ENCODE data around the gene TMEM120B.
"Not testable (repeated sequence)": the region's sequence is repeated elsewhere in the genome, so short reads cannot be mapped to it uniquely, and the experiment has no call there.

The TMEM120B gene

DNA sequence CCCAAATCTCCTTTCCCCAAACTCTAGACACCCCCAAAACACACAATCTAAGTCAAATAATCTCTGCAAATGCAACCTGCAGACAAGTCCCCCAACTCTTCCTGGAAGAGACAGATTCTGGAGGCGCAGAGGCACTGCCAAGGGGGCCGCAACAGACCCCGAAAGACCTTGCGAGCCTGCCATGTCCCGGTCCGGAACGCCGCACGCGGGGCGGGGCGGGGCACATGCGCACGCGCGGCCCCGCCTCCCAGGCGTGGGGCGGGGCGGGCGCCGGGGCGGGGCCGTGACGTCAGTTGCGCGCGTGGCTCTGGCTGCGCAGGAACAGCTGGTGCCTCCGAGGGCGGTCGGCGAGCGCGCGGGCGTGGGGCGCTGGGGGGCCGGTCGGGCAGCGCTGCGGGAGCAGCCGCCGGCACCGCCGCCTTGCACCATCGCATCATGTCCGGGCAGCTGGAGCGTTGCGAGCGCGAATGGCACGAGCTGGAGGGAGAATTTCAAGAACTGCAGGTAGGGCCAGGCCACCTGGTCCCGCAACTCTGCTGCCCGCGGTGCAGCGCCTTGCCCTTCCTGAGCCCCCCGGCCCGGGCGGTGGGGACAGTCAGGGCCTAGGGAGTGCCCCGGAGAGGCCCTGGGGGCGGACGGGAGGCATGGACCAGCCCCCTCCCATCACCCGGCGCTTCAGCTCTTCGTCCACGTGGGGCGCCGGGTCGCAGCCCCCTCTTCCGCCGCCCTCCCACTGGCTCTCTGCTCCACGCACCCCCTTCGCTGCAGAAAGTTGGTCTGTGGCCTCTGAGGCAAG, at the start of gene TMEM120B:
Gene TMEM120B, plus strand, starts transcription at position 292 of the 796 bp plus-strand sequence. Its CDS starts 144 bp downstream, at position 436.
- peak; percentile 83 for DNase-seq

DNA sequence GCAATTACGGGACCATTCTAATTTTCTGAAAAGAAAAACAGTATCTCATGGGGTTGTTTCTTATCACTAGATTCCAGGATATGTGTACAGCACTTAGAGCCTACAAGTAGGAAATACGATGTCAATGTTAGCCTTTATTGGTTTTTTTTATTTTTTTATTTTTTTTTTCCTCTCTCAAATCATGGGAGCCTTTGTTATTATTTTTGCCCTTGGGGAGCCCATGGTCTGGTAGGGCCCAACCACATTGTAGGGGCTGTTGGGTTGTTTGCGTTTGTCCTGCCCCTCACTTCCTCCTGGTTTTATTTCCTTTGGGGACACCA, 49.0 kb upstream of the TMEM120B start:
- DNase-seq = no peak

DNA sequence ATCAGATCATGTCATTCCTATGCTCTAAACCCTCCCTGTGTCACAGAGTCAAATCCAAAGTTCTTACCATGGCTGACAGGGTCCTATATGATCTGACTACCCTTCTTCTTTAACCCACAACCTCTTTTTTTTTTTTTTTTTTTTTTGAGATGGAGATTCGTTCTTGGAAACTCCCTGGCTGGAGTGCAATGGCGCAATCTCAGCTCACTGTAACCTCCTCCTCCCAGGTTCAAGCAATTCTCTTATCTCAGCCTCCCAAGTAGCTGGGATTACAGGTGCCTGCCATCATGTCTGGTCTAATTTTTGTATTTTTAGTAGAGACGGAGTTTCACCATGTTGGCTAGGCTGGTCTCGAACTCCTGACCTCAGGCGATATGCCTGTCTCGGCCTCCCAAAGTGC, 45.7 kb upstream of the TMEM120B start:
- peak; percentile 29 for DNase-seq

DNA sequence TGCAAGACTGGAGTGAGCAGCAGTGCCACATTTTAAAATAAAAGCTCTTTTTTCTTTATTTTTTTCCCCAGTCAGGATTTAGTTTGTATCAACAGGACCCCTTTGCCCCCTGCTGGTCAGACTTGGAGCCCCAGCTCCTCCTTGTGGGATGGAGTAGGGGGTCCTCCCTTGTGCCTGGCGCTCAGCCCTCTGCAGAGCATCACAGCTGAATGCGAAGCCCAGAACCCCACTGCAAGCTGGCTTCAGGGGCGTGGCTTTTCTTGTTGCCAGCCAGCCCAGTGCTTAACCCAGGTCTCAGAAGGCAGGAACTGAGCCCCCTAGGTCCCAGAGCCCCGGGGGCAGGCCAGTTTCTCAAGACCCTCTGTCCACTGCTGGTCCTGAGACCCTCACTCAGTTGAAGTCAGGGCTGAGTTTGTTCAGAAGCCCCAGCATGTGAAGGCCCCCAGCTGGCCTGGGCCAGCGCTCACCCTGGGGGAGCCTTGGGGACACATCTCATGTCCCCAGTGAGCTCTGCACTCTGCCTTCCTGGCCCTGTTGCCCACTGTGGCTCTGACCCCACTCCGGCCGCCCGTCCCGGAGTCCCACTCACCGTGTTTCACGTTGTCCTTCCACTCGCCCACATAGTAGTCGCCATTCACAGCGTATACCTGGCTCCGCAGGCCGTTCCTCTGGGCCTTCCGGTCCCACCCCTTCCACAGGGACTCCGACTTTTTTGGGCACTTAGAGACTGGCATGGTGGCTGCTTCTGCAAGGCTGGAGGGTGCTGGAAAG, 43.6 kb upstream of the TMEM120B start:
- peak; percentile 22 for DNase-seq

DNA sequence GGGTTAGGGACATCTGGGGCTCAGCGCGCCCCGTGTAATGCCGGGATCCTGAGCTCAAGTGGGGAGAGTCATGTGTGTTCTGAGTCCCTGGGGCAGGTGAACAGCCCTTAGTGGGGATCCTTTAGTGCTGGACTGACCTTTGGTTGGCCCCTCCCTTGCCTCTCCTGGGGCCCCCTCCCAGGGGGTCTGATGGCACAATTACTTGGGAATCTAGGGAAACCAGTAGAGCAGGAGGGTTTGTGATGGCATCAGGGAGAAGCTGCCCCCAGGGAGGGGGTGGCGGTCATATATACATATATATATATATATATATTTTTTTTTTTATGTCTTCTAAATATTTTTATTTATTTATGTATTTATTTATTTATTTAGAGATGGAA, 43.0 kb upstream of the TMEM120B start, which contains the start of gene MORN3:
Gene MORN3, minus strand, starts transcription at position 134 of the 380 bp plus-strand sequence. CDS start 171 bp downstream, outside the sequence.
- DNase-seq = no peak

DNA sequence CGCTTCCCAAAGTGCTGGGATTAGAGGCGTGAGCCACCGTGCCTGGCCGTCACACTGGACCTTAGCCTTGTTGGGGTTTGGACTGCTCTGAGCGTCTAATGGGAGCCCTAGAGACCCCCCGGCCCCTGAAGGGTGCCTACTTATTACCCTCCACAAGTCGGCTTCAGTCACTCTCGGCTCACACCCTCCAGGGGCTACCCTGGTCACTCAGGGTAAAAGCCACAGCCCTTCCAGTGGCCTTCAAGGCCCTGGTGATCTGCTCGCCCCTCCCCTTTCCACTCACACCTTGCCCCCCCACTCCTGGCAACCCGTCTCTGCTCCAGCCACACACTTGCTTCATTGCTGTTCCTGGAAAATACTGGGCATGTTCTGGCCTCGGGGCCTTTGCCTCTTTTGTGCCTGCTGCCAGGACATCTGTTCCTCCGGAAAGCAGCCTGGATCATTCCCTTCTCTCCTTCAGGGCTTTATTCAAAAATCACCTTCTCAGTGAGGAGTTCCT, 39.5 kb upstream of the TMEM120B start:
- no peak for DNase-seq

- DNase-seq = no peak
Measured at GRCh38 chr12:121676190-121676589, 36.4 kb upstream of the TMEM120B start.

- DNase-seq = no peak
Measured at GRCh38 chr12:121678305-121678704, 34.2 kb upstream of the TMEM120B start.

DNA sequence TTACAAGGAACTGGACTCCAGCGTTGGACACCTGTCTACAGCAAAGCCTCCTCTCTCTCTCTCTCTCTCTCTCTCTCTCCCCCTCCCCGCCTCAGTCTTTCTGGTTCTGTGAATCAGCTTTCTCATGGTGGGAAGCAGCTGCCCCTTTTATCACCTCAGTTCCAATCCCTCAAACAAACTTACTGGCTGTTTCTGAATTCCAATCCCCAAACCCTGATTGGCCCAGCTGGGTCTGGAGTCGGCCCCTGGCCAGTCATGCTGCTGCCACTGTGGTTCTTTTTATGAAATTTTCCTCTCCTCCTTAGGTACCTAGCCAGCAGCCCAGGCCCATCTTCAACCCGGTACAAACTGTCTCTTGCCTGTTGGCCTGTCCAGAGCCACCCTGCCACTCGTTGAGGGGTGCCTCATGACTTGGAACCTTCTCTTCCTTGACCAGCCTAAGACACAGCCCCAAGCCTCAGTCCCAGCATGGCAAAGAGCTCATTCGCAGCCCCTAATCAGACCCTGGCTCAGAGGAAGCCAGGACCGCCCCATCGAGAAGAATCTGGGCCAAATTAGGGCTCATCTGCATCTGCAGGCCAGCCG, 33.7 kb upstream of the TMEM120B start:
- DNase-seq = no peak

GRCh38 chr12:121679661-121680197, 32.8 kb upstream of the TMEM120B start:
- DNase-seq = not testable (repeated sequence)

DNA sequence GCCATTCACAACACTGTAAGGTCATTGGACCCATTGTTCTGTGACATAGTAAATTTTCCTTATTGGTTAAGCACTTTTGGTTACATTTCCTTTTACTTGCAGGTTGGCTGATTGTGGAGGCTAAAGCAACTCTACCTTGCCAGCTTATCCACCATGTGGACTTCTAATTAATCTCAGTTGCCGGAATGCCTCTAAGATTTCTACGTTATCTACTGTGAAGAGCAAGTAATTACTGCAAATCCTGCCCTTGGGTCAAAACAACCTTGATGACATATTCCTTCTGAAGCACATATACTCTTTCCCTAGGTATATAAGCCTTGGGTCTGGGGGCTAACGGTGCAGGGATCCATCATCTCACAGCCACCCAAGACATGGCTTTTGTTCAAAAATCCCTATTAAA, 23.6 kb upstream of the TMEM120B start:
- no peak for DNase-seq

DNA sequence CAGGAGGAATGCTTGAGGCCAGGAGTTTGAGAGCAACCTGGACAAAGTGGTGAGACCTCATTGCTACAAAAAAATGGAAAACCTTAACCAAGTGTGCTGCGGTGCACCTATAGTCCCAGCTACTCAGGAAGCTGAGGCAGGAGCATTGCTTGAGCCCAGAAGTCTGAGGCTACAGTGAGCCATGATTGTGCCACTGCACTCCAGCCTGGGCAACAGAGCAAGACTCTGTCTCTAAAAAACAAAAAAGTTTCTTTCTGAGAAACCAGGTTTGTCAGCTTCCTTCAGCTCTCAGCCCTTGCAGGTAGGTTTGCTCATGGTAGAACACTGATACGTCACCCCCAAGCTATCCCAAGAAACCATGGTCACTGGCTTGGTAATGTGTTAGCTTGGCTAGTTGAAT, 23.1 kb upstream of the TMEM120B start:
- DNase-seq = no peak

GRCh38 chr12:121692744-121693143, 19.8 kb upstream of the TMEM120B start:
- DNase-seq = not testable (repeated sequence)

DNA sequence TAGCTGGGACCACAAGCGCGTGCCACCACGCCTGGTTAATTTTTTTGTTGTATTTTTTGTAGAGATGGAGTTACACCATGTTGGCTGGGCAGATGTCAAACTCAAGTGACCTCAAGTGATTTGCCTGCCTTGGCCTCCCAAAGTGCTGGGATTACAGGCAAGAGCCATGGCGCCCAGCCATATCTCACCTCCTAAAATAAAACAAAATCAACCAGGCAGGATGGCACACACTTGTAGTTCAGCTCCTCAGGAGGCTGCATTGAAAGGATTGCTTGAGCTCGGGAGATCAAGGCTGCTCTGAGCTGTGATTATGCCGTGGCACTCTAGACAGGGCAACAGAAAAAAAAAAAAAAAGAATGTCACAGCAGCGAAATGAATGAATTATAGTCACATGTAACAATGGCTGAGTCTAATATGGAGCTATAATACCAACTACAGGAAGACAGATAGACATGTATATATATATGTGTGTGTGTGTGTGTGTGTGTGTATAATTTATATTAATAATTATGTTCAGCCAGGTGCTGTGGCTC, 19.3 kb upstream of the TMEM120B start:
- no peak for DNase-seq

- peak; percentile 65 for DNase-seq
Measured at GRCh38 chr12:121697093-121697698, 15.4 kb upstream of the TMEM120B start.

GRCh38 chr12:121697861-121698260, 14.7 kb upstream of the TMEM120B start:
- not testable (repeated sequence) for DNase-seq

- DNase-seq = no peak
Measured at GRCh38 chr12:121701667-121702277, 10.8 kb upstream of the TMEM120B start.

GRCh38 chr12:121702944-121703343, 9.6 kb upstream of the TMEM120B start:
- DNase-seq = no peak

GRCh38 chr12:121705514-121705913, 7.0 kb upstream of the TMEM120B start:
- DNase-seq = no peak

GRCh38 chr12:121708313-121709063, 4.1 kb upstream of the TMEM120B start:
- no peak for DNase-seq

DNA sequence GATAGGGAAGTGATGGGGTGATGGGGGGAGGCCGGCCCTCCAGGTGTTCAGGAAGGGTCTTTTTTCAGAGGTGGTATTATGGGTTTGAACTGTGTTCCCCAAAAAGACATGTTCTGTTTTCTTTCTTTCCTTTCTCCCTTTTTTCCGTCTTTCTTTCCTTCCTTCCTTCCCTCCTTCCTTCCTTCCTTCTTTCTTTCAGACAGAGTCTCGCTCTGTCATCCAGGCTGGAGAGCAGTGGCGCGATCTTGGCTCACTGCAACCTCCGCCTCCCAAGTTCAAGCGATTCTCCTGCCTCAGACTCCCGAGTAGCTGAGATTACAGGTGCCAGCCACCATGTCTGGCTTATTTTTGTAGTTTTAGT, 3.5 kb upstream of the TMEM120B start:
- not testable (repeated sequence) for DNase-seq
